GM10266 (cell line): ENCODE results near the gene KLC3.

Experiments
- DNase-seq: peaks from one replicate; pipeline ENCODE4 v3.0.0; 2012; ENCODE audit errors: extremely low spot score
- TF ChIP-seq, protein P1 (sequence below): IDR thresholded peaks from 2 replicates; pipeline ENCODE4 v1.5.1; 2012; ENCODE audit warnings: mild to moderate bottlenecking, low read depth; ENCODE audit not compliant: control insufficient read depth, insufficient read depth; ENCODE audit errors: missing control alignments

KLC3 gene

DNA sequence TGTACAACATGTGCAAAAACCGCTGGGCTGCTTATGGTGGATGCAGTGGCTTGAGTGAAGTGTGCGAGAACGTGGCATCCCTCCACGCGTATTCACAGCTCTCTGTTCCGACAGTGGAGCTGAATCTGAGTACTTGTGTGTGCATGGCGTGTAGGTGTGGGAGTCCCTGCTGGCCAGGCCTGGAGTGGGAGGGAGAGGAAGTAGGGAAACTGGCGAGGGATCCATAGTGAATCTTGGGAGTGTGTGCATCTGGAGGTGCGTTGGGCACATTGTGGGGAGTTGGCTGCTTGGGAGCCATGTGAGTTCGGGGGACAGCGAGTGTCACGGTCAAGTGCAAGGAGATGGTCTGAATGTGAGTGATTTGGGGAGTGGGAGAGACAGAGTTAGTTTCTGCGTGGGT lies 2.4 kb downstream of the KLC3 start:
- DNase-seq = no peak
- TF ChIP-seq, protein P1, sequence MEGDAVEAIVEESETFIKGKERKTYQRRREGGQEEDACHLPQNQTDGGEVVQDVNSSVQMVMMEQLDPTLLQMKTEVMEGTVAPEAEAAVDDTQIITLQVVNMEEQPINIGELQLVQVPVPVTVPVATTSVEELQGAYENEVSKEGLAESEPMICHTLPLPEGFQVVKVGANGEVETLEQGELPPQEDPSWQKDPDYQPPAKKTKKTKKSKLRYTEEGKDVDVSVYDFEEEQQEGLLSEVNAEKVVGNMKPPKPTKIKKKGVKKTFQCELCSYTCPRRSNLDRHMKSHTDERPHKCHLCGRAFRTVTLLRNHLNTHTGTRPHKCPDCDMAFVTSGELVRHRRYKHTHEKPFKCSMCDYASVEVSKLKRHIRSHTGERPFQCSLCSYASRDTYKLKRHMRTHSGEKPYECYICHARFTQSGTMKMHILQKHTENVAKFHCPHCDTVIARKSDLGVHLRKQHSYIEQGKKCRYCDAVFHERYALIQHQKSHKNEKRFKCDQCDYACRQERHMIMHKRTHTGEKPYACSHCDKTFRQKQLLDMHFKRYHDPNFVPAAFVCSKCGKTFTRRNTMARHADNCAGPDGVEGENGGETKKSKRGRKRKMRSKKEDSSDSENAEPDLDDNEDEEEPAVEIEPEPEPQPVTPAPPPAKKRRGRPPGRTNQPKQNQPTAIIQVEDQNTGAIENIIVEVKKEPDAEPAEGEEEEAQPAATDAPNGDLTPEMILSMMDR = no peak

DNA sequence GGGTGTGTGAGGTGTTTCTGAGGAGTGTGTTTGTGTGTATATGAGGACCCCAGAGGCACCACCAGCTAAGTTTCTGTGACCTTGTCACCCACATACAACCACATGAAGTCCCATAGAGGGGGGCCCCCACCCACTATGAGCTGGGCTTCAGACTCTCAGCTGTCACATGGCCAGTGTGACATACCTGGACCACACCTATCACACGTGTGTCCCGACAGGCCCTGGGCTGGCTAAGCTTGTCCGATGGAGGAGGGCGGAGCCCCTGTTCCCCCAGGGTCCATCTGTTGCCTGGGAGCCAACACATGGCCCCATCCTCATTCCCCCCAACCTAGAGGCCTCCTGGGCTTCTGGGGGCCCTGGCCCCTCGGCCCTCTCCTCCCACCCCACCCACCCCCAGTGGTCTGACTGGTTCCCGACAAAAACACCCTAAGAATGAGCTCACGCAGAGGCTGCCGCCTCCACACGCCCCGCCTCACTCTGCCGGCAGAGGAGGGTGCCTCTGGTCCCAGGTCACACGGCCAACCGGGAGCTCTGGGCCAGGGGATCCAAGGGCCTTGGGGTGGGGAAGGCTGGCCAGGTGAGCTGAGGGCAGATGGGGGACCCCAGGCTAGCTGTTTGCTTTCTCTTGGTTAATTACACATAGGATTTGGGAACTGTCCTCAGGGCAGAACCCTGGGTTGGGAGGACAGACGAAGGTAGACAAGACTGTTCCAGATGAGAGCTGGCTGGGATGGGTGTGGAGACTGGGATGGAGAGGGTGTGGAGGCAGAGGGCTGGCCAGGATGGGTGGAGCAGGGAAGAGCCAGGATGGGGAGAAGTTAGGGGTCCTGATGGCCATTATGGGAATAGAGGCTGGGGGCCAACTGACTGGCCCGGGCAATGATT lies 4.3 kb downstream of the KLC3 start:
- TF ChIP-seq, protein P1 = no peak
- DNase-seq = no peak

DNA sequence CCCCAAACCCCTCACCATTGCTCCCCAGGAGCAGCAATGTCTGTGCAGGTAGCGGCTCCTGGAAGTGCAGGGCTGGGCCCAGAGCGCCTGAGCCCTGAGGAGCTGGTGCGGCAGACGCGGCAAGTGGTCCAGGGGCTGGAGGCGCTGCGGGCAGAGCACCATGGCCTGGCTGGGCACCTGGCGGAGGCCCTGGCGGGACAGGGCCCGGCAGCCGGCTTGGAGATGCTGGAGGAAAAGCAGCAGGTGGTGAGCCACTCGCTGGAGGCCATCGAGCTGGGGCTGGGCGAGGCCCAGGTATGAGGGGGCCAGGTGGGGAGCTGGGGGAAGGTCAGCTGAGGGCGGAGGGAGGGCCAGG lies 4.9 kb downstream of the KLC3 start:
- TF ChIP-seq, protein P1 = no peak
- DNase-seq = no peak

DNA sequence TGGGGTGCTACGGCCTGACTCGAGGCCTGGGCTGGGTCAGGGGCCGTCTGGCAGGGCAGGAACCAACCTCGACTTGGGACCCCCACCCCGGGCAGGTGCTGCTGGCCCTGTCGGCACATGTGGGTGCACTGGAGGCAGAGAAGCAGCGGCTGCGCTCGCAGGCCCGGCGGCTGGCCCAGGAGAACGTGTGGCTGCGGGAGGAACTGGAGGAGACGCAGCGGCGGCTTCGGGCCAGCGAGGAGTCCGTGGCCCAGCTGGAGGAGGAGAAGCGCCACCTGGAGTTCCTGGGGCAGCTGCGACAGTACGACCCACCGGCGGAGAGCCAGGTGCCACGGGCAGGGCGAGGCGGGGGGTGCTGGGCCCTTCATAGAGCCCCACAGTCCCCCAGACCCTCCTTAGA lies 5.9 kb downstream of the KLC3 start:
- no peak for DNase-seq
- TF ChIP-seq, protein P1 = no peak

DNA sequence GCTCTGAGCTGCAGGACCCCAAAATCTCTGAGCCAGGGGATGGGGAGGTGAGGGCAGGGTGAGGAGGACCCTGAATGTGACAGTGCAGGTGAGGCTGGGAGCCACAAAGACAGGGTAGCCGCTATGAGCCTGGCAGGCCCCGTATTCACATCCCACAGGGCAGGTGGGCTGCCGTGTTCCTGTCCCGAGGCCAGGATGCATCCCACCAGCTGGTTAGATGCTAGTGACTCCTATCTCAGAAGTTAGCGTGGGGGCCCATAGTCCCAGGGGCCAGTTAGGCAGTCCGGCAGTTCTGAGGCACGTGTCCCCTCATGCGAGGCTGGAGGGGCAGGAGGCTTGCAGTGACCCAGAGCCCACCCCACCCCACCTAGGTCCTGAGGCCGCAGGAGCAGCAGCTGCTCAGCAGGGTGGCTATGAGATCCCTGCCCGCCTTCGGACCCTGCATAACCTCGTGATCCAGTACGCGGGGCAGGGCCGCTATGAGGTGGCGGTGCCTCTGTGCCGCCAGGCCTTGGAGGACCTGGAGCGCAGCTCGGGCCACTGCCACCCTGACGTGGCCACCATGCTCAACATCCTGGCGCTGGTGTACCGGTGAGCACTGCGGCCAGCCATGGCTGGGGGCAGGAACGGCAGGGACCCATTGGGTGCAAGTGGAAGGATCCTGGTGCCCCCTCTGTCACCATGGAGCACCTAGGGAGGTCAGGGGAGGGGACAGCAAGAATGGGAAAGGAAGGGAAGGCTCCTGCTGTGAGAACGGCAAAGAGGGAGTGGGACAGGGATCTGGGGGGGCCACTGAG lies 7.2 kb downstream of the KLC3 start:
- TF ChIP-seq, protein P1 = no peak
- no peak for DNase-seq

DNA sequence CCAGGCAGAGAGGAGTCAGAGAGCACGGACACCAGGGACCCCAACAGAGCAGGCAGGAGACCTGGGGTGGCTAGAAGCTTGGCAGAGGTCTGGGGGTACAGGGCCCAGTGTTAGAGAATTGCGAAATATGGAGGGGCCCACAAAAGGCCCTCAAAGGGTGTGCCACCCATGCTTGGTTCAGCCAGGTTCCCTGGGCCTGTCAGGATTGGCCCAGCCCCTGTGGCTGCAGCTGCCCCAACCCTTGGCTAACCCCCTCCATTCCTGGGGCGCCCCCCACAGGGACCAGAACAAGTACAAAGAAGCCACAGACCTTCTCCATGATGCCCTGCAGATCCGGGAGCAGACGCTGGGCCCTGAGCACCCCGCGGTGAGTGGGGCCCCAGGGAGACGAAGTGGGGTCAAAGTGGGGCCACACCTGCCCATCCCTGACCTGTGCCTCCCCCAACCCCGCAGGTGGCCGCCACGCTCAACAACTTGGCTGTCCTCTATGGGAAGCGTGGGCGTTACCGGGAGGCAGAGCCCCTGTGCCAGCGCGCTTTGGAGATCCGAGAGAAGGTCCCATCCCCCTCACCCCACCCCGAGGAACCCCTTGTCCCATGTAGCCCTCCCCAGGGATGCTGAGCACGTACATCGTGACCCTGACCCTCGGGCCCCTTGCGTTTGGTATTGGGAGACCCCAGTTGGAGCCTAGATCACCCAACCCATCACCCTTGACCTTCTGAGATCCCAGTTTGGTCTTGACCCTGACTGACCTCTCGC lies 8.0 kb downstream of the KLC3 start:
- no peak for DNase-seq

More for the DNA sequence above, 8.0 kb downstream of the KLC3 start:
- TF ChIP-seq, protein P1 = no peak
